C4-2B (cell line): Measurements from ENCODE around the gene ACTR3.

Experiments
- CTCF ChIP-seq: fragments of 450-650 bp; conservative IDR thresholded peaks from 2 replicates; pipeline ENCODE4 v1.5.1; 2017; ENCODE audit warnings: mild to moderate bottlenecking
- ZFX ChIP-seq: fragments of 450-650 bp; IDR thresholded peaks from 2 replicates; pipeline ENCODE4 v1.6.1; 2017

DNA sequence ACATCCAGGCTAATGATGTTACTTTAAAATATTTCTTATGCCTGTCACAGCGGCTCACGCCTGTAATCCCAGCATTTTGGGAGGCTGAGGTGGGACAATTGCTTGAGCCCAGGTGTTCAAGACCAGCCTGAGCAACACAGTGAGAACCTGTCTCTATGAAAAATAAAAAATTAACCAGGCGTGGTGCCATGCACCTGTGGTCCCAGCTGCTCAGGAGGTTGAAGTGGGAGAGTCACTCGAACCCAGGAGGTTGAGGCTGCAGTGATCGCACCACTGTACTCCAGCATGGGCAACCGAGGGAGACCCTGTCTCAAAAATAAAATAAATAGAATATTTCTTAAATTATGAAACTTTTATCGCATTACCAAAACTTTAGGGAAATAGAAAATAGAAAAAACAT lies 28.1 kb upstream of the ACTR3 start:
- no peak for TF ChIP-seq CTCF
- TF ChIP-seq ZFX, result no peak
